ENCODE results near the gene MAST2.

The MAST2 gene

GRCh38 chr1:45979074-45979777, 175.8 kb downstream of the MAST2 start:
- no peak for DNase-seq (ENCODE audit: low read depth)

GRCh38 chr1:45979778-45980176, 176.4 kb downstream of the MAST2 start:
- no peak overlapping the region for H3K4me3 ChIP-seq (replicated peaks; ENCODE audit: low read depth, low read length)
- TF ChIP-seq CTCF (IDR thresholded peaks at IDR 0.05; ENCODE audit: low read length, missing control alignments), result no peak
- no peak for DNase-seq (ENCODE audit: low read depth)

More at GRCh38 chr1:45979074-45979777, 175.8 kb downstream of the MAST2 start:
- no peak for TF ChIP-seq CTCF (IDR thresholded peaks at IDR 0.05; ENCODE audit: low read length, missing control alignments)
- H3K4me3 ChIP-seq (replicated peaks; ENCODE audit: low read depth, low read length), result no peak overlapping the region

- TF ChIP-seq CTCF (IDR thresholded peaks at IDR 0.05; ENCODE audit: low read length, missing control alignments), result no peak
- H3K4me3 ChIP-seq (replicated peaks; ENCODE audit: low read depth, low read length), result no peak overlapping the region
- DNase-seq (ENCODE audit: low read depth), result no peak
Measured at GRCh38 chr1:45982359-45982758, 178.9 kb downstream of the MAST2 start.

DNA sequence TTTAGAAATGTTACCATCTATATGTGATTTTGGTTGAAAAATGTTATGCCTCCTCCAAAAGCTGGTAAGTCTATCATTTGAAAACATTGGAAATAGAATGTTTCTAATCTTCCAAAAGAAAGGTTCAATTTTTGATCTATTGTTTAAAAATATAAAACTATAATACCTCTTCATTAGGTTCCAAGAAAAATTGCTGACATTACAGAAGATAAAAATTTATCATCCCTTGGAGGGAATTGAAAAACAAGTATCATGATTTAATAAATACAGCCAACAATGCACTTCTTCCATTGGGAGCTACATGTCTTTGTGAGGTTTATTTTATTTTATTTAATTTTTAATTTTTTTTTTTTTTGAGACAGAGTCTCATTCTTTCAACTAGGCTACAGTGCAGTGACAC, 180.6 kb downstream of the MAST2 start:
- TF ChIP-seq CTCF (IDR thresholded peaks at IDR 0.05; ENCODE audit: low read length, missing control alignments), result no peak
- DNase-seq (ENCODE audit: low read depth), result no peak
- no peak overlapping the region for H3K4me3 ChIP-seq (replicated peaks; ENCODE audit: low read depth, low read length)

DNA sequence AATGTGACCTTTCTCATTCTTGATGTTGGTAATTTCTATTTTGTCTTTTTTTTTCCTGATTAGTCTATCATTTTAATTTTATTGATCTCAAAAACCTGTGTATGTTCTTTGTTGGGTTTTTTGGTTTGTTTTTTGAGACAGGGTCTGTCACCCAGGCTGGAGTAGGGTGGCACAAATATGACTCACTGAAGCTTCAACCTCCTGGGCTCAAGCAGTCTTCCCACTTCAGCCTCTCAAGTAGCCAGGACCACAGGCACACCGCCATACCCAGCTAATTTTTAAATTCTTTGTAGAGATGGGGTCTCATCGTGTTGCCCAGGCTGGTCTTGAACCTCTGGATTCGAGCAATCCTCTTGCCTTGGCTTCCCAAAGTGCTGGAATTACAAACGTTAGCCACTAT, 183.8 kb downstream of the MAST2 start:
- no peak for DNase-seq (ENCODE audit: low read depth)
- no peak overlapping the region for H3K4me3 ChIP-seq (replicated peaks; ENCODE audit: low read depth, low read length)
- TF ChIP-seq CTCF (IDR thresholded peaks at IDR 0.05; ENCODE audit: low read length, missing control alignments), result no peak

DNA sequence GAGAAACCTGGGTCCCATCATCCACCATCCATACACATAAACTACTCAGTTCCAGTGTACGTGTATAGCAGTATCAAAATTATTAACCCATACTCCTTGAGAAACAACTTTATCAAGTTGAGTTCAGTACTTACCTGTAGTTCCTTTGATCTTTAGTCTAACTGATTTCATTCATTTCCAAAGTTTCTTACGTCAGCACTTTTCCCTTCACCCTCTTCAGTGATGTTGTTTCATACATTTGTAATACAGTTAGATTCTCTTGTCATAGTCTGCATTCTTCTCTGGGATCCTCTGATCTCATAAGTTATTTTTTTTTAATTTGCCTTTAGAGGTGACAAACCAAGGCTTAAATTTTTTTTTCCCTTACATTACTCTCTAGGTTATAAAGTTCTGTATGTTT, 185.8 kb downstream of the MAST2 start:
- no peak overlapping the region for H3K4me3 ChIP-seq (replicated peaks; ENCODE audit: low read depth, low read length)
- TF ChIP-seq CTCF (IDR thresholded peaks at IDR 0.05; ENCODE audit: low read length, missing control alignments), result no peak
- no peak for DNase-seq (ENCODE audit: low read depth)

DNA sequence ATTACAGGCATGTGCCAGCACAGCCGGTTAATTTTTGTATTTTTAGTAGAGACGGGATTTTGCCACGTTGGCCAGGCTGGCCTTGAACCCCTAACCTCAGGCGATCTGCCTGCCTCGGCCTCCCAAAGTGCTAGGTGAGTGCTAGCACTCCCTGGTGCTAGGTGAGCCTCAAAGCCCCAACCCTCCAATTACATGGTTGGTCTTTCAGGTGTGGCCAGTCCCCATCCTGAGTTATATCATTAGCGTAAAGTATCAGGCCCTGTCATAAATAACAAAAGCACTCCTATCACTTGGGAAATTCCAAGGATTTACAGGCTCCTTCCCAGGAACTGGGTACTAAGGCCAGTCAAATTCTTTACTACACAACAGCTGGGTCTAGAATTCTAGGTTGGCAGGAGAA, 191.0 kb downstream of the MAST2 start:
- no peak for DNase-seq (ENCODE audit: low read depth)
- TF ChIP-seq CTCF (IDR thresholded peaks at IDR 0.05; ENCODE audit: low read length, missing control alignments), result no peak
- no peak overlapping the region for H3K4me3 ChIP-seq (replicated peaks; ENCODE audit: low read depth, low read length)
